Mesenchymal stem cell (in vitro differentiated cells and primary cell): ENCODE results near the gene ANO10.
"Not testable (repeated sequence)": the region's sequence is repeated elsewhere in the genome, so short reads cannot be mapped to it uniquely, and the experiment has no call there.

Experiments
- DNase-seq: peaks from one replicate; pipeline ENCODE4 v3.0.0-alpha.2; 2013
- H2AFZ ChIP-seq: one replicate; pipeline ENCODE4 v1.6.1; 2013; ENCODE audit warnings: low read depth, mild to moderate bottlenecking, control low read depth, inconsistent platforms, low read length, moderate library complexity
- H2AK5ac ChIP-seq: 2 replicates; pipeline ENCODE4 v1.6.1; 2013; ENCODE audit warnings: low read length, moderate library complexity, mild to moderate bottlenecking, inconsistent platforms; ENCODE audit not compliant: severe bottlenecking
- H2BK120ac ChIP-seq: one replicate; pipeline ENCODE4 v1.6.1; 2013; ENCODE audit warnings: low read depth, mild to moderate bottlenecking, inconsistent platforms, low read length, moderate library complexity
- H2BK12ac ChIP-seq, 2 experiments: one replicate each; pipeline ENCODE4 v1.6.1; 2013; ENCODE audit warnings: inconsistent platforms in 2 of 2, low read length in 2 of 2, mild to moderate bottlenecking in 2 of 2, moderate library complexity in 2 of 2, control low read depth in 1 of 2
- H2BK15ac ChIP-seq: one replicate; pipeline ENCODE4 v1.6.1; 2013; ENCODE audit warnings: mild to moderate bottlenecking, low read depth, inconsistent platforms; ENCODE audit not compliant: poor library complexity, severe bottlenecking
- H2BK5ac ChIP-seq: 2 replicates; pipeline ENCODE4 v1.6.1; 2013; ENCODE audit warnings: low read depth, mild to moderate bottlenecking, low read length, control low read depth, inconsistent platforms; ENCODE audit not compliant: poor library complexity, severe bottlenecking
- H3K14ac ChIP-seq, 2 experiments: one replicate each; pipeline ENCODE4 v1.6.1; 2013; ENCODE audit warnings: inconsistent platforms in 2 of 2, low read length in 2 of 2, control low read depth in 1 of 2, mild to moderate bottlenecking in 1 of 2, moderate library complexity in 1 of 2
- H3K18ac ChIP-seq, 2 experiments: one replicate each; pipeline ENCODE4 v1.6.1; 2013; ENCODE audit warnings: inconsistent platforms in 2 of 2, low read length in 2 of 2, control low read depth in 1 of 2, low read depth in 1 of 2, mild to moderate bottlenecking in 1 of 2
- H3K23ac ChIP-seq, 2 experiments: one replicate each; pipeline ENCODE4 v1.6.1; 2013; ENCODE audit warnings: inconsistent platforms in 2 of 2, low read length in 2 of 2, mild to moderate bottlenecking in 2 of 2, moderate library complexity in 2 of 2, control low read depth in 1 of 2
- H3K27ac ChIP-seq: 2 replicates; pipeline ENCODE4 v1.5.1; 2013; ENCODE audit warnings: mild to moderate bottlenecking, moderate library complexity, low read length, control low read depth, inconsistent platforms; ENCODE audit not compliant: poor library complexity, severe bottlenecking
- H3K27me3 ChIP-seq, 2 experiments: 2 replicates each; pipeline versions ENCODE4 v1.6.1 to v1.7.0; 2013; ENCODE audit warnings: low read length in 2 of 2, mild to moderate bottlenecking in 2 of 2, moderate library complexity in 2 of 2, control low read depth in 1 of 2, inconsistent platforms in 1 of 2; ENCODE audit not compliant: control insufficient read depth in 1 of 2, insufficient read depth in 1 of 2
- H3K36me3 ChIP-seq, 2 experiments: 2 replicates each; pipeline versions ENCODE4 v1.6.1 to v1.7.0; 2013; ENCODE audit warnings: low read length in 2 of 2, control low read depth in 1 of 2, inconsistent platforms in 1 of 2, low read depth in 1 of 2, mild to moderate bottlenecking in 1 of 2; ENCODE audit not compliant: insufficient read depth in 2 of 2, control insufficient read depth in 1 of 2
- H3K4ac ChIP-seq, 2 experiments: one replicate each; pipeline ENCODE4 v1.6.1; 2013; ENCODE audit warnings: inconsistent platforms in 2 of 2, low read length in 2 of 2, mild to moderate bottlenecking in 2 of 2, moderate library complexity in 2 of 2, control low read depth in 1 of 2, low read depth in 1 of 2
- H3K4me1 ChIP-seq: 2 replicates; pipeline ENCODE4 v1.6.1; 2013; ENCODE audit warnings: low read depth, low read length, control low read depth; ENCODE audit not compliant: control insufficient read depth, insufficient read depth
- H3K4me2 ChIP-seq: 2 replicates; pipeline ENCODE4 v1.6.1; 2013; ENCODE audit warnings: low read length, mild to moderate bottlenecking, inconsistent platforms; ENCODE audit not compliant: poor library complexity, severe bottlenecking
- H3K4me3 ChIP-seq, 2 experiments: 2 replicates each; pipeline versions ENCODE4 v1.5.1 to v1.7.0; 2013; ENCODE audit warnings: low read length in 2 of 2, mild to moderate bottlenecking in 2 of 2, control low read depth in 1 of 2, low read depth in 1 of 2; ENCODE audit not compliant: insufficient read depth in 1 of 2
- H3K79me1 ChIP-seq: replicated peaks from 2 replicates; pipeline ENCODE4 v1.6.1; 2013; ENCODE audit warnings: mild to moderate bottlenecking, control low read depth, low read length, inconsistent platforms; ENCODE audit not compliant: poor library complexity, severe bottlenecking
- H3K9ac ChIP-seq: 2 replicates; pipeline ENCODE4 v1.7.0; 2013; ENCODE audit warnings: mild to moderate bottlenecking, low read length, moderate library complexity
- H3K9me3 ChIP-seq: 2 replicates; pipeline ENCODE4 v1.7.0; 2013; ENCODE audit warnings: mild to moderate bottlenecking, low read length; ENCODE audit not compliant: control insufficient read depth
- H4K8ac ChIP-seq: one replicate; pipeline ENCODE4 v1.6.1; 2013; ENCODE audit warnings: inconsistent platforms, mild to moderate bottlenecking, low read length, moderate library complexity
- H4K91ac ChIP-seq: one replicate; pipeline ENCODE4 v1.6.1; 2013; ENCODE audit warnings: mild to moderate bottlenecking, low read length, inconsistent platforms
- WGBS: methylation state at CpG from one replicate; pipeline ENCODE4 v1.1.7; 2013; ENCODE audit warnings: mixed read lengths; 5-methylcytosine and 5-hydroxymethylcytosine counted together

ANO10 gene

GRCh38 chr3:43481375-43481774, 140.4 kb downstream of the ANO10 start:
- Histone ChIP-seq H3K27ac (no peak overlapping the region), H3K9me3 (no peaks in the 10 kb centered on the region), H2BK5ac (no peak overlapping the region), H3K4me3 (no peak overlapping the region), H3K23ac (no peak overlapping the region), H2AFZ (no peak overlapping the region), H3K4ac (no peak overlapping the region), H3K14ac (no peak overlapping the region), H2BK120ac (no peak overlapping the region), H3K4me1 (no peaks in the 10 kb centered on the region), H3K79me1 (peaks cover 13% of the 10 kb centered on the region), H3K36me3 (peaks cover 0 to 11% of the 10 kb centered on the region in 2 experiments), H3K27me3 (no peaks in the 10 kb centered on the region), H2AK5ac (no peak overlapping the region), H2BK15ac (no peak overlapping the region), H4K8ac (no peak overlapping the region), H2BK12ac (no peak overlapping the region), H4K91ac (no peak overlapping the region), H3K18ac (no peak overlapping the region), H3K4me2 (no peak overlapping the region), H3K9ac (no peak overlapping the region)
- DNase-seq, result no peak

- H3K79me1 ChIP-seq, result peaks cover 11% of the 10 kb centered on the region
- H3K27ac ChIP-seq, H3K23ac ChIP-seq, H3K4ac ChIP-seq, H2AFZ ChIP-seq, H4K8ac ChIP-seq, H2BK5ac ChIP-seq, H2BK120ac ChIP-seq, H3K9ac ChIP-seq, H3K9me3 ChIP-seq, H3K14ac ChIP-seq, H3K27me3 ChIP-seq, H3K4me2 ChIP-seq, H2AK5ac ChIP-seq, H3K4me1 ChIP-seq, H2BK12ac ChIP-seq, DNase-seq, H3K18ac ChIP-seq, H2BK15ac ChIP-seq, H4K91ac ChIP-seq, H3K36me3 ChIP-seq, H3K4me3 ChIP-seq: not testable (repeated sequence)
- no CpG with 5 or more reads among the region's 2 CpGs for WGBS
Measured at GRCh38 chr3:43478839-43479238, 143.0 kb downstream of the ANO10 start.

- 100% methylated on average over 1 of the region's 1 CpG for WGBS
- H2BK15ac ChIP-seq, result no peak overlapping the region
- H2BK120ac ChIP-seq, result no peak overlapping the region
- H3K4ac ChIP-seq, result no peak overlapping the region
- H2BK12ac ChIP-seq, result no peak overlapping the region
- H3K9ac ChIP-seq, result no peak overlapping the region
- no peak overlapping the region for H3K4me3 ChIP-seq
- H2BK5ac ChIP-seq, result no peak overlapping the region
- no peak overlapping the region for H4K91ac ChIP-seq
- H3K18ac ChIP-seq, result no peak overlapping the region
- no peak overlapping the region for H4K8ac ChIP-seq
- no peak overlapping the region for H3K27ac ChIP-seq
- no peaks in the 10 kb centered on the region for H3K9me3 ChIP-seq
- H3K27me3 ChIP-seq, result no peaks in the 10 kb centered on the region
- no peak overlapping the region for H3K14ac ChIP-seq
- H2AFZ ChIP-seq, result no peak overlapping the region
- H3K4me1 ChIP-seq, result peaks cover under 1% of the 10 kb centered on the region
- H3K4me2 ChIP-seq, result no peak overlapping the region
- H3K23ac ChIP-seq, result no peak overlapping the region
- peaks cover 0 to 1% of the 10 kb centered on the region in 2 experiments for H3K36me3 ChIP-seq
- no peak for DNase-seq
- peaks cover 12% of the 10 kb centered on the region for H3K79me1 ChIP-seq
- no peak overlapping the region for H2AK5ac ChIP-seq
Measured at GRCh38 chr3:43478118-43478785, 143.6 kb downstream of the ANO10 start.

DNA sequence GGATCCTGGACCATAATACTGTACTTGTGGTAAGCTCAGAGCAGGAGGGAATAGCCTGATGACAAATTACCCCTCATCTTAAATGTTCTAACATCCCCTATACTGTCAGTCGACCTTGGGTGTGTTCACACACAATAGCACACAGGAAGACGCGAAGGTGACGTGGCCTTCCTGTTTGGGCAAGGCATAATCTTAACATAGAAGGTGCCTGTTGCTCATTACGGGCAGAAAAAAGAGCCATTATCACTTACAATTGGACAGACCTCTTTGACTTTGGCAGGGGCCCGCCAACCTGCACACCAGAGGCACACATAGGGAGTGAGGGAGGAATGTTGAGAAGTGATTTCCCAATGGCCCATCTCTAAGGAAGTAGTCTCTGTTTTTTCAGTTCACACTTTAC, 144.2 kb downstream of the ANO10 start:
- peaks cover 11% of the 10 kb centered on the region for H3K79me1 ChIP-seq
- H4K91ac ChIP-seq, result no peak overlapping the region
- no peak overlapping the region for H3K9ac ChIP-seq
- no peak overlapping the region for H3K4ac ChIP-seq
- no peak overlapping the region for H3K4me2 ChIP-seq
- no peak overlapping the region for H2AK5ac ChIP-seq
- peaks cover 2% of the 10 kb centered on the region for H3K4me1 ChIP-seq
- no peak overlapping the region for H2BK120ac ChIP-seq
- H3K9me3 ChIP-seq, result no peaks in the 10 kb centered on the region
- H3K18ac ChIP-seq, result no peak overlapping the region
- no peak overlapping the region for H2BK5ac ChIP-seq
- H2BK12ac ChIP-seq, result no peak overlapping the region
- no peaks in the 10 kb centered on the region for H3K27me3 ChIP-seq
- no peak overlapping the region for H2AFZ ChIP-seq
- 87% methylated on average over 5 of the region's 6 CpGs for WGBS
- H3K23ac ChIP-seq, result no peak overlapping the region
- no peak overlapping the region for H3K4me3 ChIP-seq
- H2BK15ac ChIP-seq, result no peak overlapping the region
- no peak overlapping the region for H3K14ac ChIP-seq
- H3K27ac ChIP-seq, result no peak overlapping the region
- peaks cover 0 to 3% of the 10 kb centered on the region in 2 experiments for H3K36me3 ChIP-seq
- H4K8ac ChIP-seq, result no peak overlapping the region
- no peak for DNase-seq
